GM10266 (cell line): Measurements from ENCODE around the gene NCL.
A peak's percentile ranks its signal among the peaks of the same experiment; 100 is the strongest.

Source experiments
- DNase-seq: peaks from one replicate; pipeline ENCODE4 v3.0.0; 2012; ENCODE audit errors: extremely low spot score
- CTCF ChIP-seq: IDR thresholded peaks from 2 replicates; pipeline ENCODE4 v1.5.1; 2012; ENCODE audit warnings: mild to moderate bottlenecking, low read depth; ENCODE audit not compliant: control insufficient read depth, insufficient read depth; ENCODE audit errors: missing control alignments

Gene NCL

GRCh38 chr2:231490801-231491200 is 26.5 kb upstream of the NCL start:
- TF ChIP-seq CTCF: no peak
- no peak for DNase-seq

- peak; percentile 31 for TF ChIP-seq CTCF
- DNase-seq: no peak
These were observed 25.7 kb upstream of the NCL start for GRCh38 chr2:231489990-231490389.

- DNase-seq: no peak
- TF ChIP-seq CTCF: no peak
These were observed 24.0 kb upstream of the NCL start for GRCh38 chr2:231488331-231488730.

- no peak for TF ChIP-seq CTCF
- no peak for DNase-seq
These were observed 22.7 kb upstream of the NCL start for GRCh38 chr2:231486851-231487596.

- TF ChIP-seq CTCF: peak; percentile 10
These were observed 19.4 kb upstream of the NCL start for GRCh38 chr2:231483398-231484329.

GRCh38 chr2:231482806-231483391 is 18.6 kb upstream of the NCL start:
- peak; percentile 88 for DNase-seq
- TF ChIP-seq CTCF: peak; percentile 96

More at GRCh38 chr2:231483398-231484329, 19.4 kb upstream of the NCL start:
- peak; percentile 70 for DNase-seq

GRCh38 chr2:231480781-231481180 is 16.5 kb upstream of the NCL start:
- no peak for TF ChIP-seq CTCF
- no peak for DNase-seq
